ENCODE data around the gene RAI14.

GRCh38 chr5:34687269-34688011 is 31.3 kb downstream of the RAI14 start:
- TF ChIP-seq SP1 (IDR thresholded peaks at IDR 0.05) (no peak), FOXA1 (IDR thresholded peaks at IDR 0.05) (no peak), LEF1 (IDR thresholded peaks at IDR 0.05; ENCODE audit: borderline replicate concordance) (no peak), FOXM1 (IDR thresholded peaks at IDR 0.05; ENCODE audit: borderline replicate concordance) (no peak), SUZ12 (IDR thresholded peaks at IDR 0.05) (no peak), ARNT (IDR thresholded peaks at IDR 0.05) (no peak), L3MBTL2 (conservative IDR thresholded peaks at IDR 0.05) (no peak), TARDBP (IDR thresholded peaks at IDR 0.05) (no peak), BHLHE40 (IDR thresholded peaks at IDR 0.05; ENCODE audit: borderline replicate concordance) (no peak), CTBP1 (IDR thresholded peaks at IDR 0.05; ENCODE audit: borderline replicate concordance) (no peak)
- TF ChIP-seq, protein P1, sequence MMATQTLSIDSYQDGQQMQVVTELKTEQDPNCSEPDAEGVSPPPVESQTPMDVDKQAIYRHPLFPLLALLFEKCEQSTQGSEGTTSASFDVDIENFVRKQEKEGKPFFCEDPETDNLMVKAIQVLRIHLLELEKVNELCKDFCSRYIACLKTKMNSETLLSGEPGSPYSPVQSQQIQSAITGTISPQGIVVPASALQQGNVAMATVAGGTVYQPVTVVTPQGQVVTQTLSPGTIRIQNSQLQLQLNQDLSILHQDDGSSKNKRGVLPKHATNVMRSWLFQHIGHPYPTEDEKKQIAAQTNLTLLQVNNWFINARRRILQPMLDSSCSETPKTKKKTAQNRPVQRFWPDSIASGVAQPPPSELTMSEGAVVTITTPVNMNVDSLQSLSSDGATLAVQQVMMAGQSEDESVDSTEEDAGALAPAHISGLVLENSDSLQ (IDR thresholded peaks at IDR 0.05): peak; percentile 32; the same call in 1 of the 2 replicates

All from HEK293T (cell line).